Inflammatory macrophage treated with lipopolysaccharide for 1 hour (primary cell): ENCODE measurements around the gene TMEM190.
A peak's percentile ranks its signal among the peaks of the same experiment; 100 is the strongest.

Experiments
- DNase-seq, 2 donors: peaks; one replicate each; pipeline ENCODE4 v3.0.0-alpha.2; 2020 to 2022

Gene TMEM190

DNA sequence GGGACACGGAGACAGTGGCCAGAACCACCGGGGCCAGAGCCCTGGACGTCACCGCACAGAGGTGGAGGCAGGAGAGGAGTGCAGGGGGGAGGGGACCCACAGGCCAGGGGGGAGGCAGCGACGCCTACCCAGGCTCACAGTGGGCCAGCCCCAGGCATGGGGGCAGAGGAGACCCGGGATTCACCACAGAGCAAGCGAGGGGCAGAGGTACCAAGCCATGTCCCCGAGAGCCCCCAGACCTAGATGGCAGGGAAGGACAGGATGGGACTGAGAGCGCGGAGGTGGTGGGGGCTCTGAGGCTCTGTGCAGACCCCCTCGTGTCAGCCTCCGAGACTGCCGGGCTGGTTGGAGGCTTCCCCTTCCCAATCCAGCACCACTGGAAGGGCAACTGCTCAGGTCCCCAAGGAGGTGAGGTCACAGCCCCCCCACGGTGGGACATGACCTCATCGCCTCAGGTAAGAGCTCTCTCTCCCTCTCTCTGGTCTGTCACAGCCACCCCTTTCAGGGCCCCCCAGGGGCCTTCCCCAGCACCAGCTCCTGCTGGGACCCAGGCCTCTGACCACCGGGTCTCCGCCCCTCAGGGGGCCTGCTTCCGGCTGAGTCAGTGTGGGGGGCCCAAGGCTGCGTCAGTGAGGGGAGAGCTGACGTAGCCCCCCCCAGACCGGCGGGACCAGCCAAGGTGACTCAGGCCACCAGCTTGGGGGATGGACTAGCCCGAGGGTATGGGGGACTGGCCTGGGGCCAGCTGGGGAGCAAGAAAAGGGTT lies 4.1 kb upstream of the TMEM190 start:
- DNase-seq: no peak

DNA sequence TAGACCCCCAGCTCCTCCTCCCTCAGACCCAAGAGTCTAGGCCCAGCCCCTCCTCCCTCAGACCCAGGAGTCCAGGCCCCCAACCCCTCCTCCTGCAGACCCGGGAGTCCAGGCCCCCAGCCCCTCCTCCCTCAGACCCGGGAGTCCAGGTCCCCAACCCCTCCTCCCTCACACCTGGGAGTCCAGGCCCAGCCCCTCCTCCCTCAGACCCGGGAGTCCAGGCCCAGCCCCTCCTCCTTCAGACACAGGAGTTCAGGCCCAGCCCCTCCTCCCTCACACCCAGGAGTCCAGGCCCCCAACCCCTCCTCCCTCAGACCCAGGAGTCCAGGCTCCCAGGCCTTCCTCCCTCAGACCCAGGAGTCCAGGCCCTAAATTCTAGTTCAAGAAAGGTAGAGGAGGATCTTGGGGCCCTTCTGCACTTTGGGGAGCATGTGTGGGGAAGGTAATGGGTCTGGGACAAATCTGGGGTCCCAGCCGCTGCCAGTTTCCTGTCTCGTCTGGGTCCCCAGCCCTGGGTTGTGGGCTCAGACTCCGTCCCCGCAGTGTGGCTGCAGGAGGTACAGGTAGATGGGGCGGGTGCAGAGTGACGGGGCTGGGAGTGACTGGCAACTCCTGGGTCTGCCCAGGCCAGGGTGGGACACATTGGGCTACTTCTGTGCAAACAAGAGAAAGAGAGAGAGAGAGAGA lies 3.2 kb upstream of the TMEM190 start:
- DNase-seq: no peak

GRCh38 chr19:55373993-55374757 lies 2.5 kb upstream of the TMEM190 start:
- no peak for DNase-seq

DNA sequence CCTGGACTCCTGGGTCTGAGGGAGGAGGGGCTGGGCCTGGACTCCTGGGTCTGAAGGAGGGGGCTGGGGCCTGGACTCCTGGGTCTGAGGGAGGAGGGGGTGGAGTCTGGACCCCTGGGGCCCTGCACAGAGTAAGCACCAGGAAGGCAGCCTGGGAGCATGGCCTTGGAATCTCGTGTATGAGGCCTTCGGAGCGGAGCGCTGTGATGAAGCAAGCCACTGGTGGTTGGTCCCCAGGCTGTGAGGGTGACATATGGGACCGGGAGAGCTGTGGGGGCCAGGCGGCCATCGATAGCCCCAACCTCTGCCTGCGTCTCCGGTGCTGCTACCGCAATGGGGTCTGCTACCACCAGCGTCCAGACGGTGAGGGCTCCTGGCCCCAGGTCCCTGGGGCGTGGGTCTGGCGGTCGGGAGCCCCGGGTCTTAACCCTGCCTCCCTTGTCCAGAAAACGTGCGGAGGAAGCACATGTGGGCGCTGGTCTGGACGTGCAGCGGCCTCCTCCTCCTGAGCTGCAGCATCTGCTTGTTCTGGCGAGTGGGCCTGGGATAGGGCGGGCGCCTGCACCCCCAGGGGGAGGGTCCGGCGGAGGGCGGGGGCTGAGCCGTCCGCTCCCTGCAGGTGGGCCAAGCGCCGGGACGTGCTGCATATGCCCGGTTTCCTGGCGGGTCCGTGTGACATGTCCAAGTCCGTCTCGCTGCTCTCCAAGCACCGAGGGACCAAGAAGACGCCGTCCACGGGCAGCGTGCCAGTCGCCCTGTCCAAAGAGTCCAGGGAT lies 918 bp downstream of the TMEM190 start:
- no peak for DNase-seq

GRCh38 chr19:55379174-55379573 lies 2.5 kb downstream of the TMEM190 start:
- no peak for DNase-seq

DNA sequence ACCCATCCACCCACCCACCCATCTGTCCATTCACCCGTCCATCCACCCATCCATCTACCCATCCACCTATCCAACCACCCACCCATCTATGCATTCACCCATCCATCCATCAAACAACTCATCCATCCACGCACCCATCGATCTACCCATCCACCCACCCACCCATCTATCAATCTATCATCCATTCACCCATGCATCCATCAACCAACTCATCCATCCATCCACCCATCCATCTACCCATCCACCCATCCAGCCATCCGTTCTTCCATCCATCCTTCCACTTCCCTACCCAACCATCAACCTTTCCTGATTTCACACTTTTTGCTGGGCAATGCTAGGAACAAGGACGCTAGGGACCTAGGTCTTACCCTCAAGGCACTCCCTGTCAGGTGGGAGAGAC lies 5.4 kb downstream of the TMEM190 start:
- no peak for DNase-seq

- DNase-seq: no peak
These were observed 6.0 kb downstream of the TMEM190 start for GRCh38 chr19:55382522-55383054.

GRCh38 chr19:55383279-55384130 lies 6.9 kb downstream of the TMEM190 start:
- DNase-seq: peak; percentile 33 to 59

DNA sequence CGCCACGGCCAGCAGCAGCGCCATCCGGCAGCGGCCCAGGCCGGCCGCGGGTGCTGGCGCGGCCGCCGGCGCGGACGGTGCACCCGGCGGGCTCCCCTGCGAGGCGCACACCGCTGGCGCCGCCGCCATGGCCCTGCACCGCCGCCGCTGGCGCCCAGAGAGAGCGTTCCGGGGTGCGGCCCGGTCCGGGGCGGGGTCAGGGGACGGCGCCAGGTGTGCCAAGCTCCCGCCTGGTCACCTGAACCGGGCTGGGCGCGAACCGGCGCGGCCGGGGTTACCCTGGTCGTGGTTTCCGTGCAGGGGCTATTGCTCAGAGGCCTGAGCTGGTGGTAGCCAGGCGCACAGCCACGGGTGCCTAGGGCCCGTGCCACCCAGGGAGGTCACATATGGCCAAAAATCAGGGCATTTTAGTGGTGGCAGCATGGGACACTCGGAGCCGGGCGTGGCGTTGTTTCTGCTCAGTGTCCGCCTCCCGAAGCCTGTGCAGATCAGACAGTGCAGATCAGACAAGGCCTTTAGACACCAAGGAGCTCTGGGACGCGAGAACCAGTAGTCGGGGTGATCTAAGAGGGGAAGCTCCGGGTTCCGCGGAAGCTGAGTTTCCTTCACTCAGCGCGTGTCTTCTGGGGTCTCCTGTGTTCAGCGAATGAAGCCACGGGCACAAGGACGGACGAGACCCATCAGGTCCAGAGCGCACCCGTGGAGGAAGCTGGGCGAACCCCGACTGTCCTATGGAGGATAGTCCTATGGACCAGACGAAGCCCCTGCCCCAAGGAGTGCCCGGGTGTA lies 7.7 kb downstream of the TMEM190 start, which contains the start of gene TMEM238:
Gene TMEM238, minus strand, starts transcription at position 162 of the 789 bp plus-strand sequence. Its CDS starts 33 bp downstream, at position 129.
- peak; percentile 12 to 17 for DNase-seq

GRCh38 chr19:55384920-55385723 lies 8.5 kb downstream of the TMEM190 start:
- DNase-seq: peak; percentile 91 to 98

DNA sequence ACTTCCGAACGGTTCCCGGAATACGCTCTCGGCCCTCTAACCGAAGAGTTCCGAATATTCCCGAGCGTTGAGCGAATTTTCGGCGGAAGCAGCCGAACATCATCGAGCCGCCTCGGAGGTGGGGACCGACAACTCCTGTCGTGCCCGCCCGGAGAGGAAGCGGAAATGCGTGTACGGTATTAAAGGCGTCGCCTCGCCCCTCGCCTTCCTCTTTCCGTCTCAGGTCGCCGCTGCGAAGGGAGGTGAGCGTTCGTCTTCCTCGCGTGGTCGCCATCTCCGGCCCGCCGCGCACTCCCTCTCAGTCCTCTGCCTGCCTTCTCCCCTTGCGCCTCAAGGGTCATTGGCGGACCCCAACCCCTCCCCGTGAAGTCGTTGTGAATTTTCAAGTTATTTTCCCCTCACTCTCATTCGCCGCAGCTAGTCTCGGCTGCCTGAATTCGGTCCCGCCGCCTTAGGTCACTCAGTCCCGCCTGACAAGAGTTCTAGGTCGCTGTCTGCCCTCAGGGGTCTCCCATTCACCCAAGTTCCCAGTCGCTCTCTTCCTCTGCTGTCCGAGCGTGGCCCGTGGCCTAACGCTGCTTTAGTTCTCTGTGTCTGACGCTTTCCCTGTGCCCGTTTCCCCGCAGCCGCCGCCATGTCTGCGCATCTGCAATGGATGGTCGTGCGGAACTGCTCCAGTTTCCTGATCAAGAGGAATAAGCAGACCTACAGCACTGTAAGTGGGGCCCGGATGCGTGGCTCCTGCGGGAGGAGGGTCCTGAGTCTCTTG lies 9.3 kb downstream of the TMEM190 start, which contains the start of gene RPL28:
Gene RPL28, plus strand, starts transcription at position 209 of the 769 bp plus-strand sequence. Its CDS starts 426 bp downstream, at position 635.
- peak; percentile 98 to 100 for DNase-seq

DNA sequence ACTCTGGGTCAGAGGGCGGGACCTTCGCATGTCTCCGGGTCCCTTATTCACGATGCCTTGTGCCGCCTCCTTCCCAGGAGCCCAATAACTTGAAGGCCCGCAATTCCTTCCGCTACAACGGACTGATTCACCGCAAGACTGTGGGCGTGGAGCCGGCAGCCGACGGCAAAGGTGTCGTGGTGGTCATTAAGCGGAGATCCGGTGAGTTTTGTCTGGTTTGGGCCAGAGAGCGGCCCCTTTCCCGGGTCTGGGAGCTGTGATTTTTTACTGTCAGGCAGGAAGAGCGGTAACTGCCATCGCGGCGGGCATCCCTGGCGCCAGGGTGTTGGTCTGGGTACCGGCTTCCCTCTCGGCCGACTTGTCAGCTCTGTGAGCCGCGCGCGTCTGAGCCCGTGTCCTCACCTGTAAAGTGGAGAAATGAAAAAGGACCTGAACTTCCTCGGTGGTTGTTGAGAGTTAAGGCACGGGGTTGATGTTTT lies 9.9 kb downstream of the TMEM190 start:
- peak in 1 of 2 donors; percentile 10 for DNase-seq

GRCh38 chr19:55387736-55388497 lies 11.3 kb downstream of the TMEM190 start:
- DNase-seq: no peak

GRCh38 chr19:55389386-55390317 lies 13.0 kb downstream of the TMEM190 start:
- no peak for DNase-seq

GRCh38 chr19:55390461-55390880 lies 13.8 kb downstream of the TMEM190 start:
- no peak for DNase-seq

DNA sequence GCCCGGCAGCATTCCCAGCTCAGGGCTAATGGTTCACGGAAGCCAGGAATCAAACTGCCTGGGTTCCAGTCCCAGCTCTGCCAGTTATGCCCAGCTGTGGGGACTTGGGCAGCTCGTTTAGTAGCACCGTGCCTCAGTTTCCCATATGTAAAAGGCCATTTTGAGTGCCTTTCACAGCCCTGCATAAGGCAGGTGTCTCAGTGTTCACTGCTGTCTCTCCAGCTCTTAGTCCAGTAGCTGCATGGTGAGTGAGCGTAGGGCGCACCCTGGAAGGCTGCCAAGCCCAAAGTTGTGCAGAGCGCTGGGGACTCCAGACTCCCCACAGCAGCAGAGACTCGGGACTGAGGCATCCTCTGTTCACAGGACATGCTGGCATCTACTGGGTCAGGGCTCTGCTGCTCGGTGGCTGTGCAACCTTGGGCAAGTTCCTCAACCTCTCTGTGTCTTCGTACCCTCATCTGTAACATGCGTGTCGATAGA lies 14.6 kb downstream of the TMEM190 start:
- DNase-seq: no peak
